Measurements from ENCODE around the gene SLCO4A1.

SLCO4A1 gene

DNA sequence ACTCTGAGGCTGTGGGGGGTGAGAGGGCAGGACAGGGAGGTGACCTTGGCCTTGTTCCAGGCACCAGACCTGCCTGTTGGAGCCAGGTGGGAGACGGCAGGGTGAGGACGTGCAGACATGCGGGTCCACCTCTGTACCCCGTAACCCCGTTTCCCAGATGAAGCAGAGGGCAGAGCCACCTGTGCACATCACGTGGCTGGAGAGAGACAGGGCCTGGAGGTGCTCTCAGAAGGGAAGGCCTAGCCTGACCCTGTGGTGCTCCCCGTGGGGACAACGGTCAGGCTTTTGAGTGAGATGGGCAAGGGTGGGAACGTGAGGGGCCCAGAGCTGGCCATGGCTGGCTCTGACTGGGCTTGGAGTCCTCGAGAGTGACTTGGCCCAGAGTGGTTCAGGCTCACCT is 72.9 kb downstream of the SLCO4A1 start:
- no peak overlapping the region for H3K4me3 ChIP-seq (replicated peaks in 1 of 2; ENCODE audit: low read depth in 2 of 2, low read length in 2 of 2)
- no peak for TF ChIP-seq CTCF (IDR thresholded peaks at IDR 0.05; ENCODE audit: low read depth, low read length)

DNA sequence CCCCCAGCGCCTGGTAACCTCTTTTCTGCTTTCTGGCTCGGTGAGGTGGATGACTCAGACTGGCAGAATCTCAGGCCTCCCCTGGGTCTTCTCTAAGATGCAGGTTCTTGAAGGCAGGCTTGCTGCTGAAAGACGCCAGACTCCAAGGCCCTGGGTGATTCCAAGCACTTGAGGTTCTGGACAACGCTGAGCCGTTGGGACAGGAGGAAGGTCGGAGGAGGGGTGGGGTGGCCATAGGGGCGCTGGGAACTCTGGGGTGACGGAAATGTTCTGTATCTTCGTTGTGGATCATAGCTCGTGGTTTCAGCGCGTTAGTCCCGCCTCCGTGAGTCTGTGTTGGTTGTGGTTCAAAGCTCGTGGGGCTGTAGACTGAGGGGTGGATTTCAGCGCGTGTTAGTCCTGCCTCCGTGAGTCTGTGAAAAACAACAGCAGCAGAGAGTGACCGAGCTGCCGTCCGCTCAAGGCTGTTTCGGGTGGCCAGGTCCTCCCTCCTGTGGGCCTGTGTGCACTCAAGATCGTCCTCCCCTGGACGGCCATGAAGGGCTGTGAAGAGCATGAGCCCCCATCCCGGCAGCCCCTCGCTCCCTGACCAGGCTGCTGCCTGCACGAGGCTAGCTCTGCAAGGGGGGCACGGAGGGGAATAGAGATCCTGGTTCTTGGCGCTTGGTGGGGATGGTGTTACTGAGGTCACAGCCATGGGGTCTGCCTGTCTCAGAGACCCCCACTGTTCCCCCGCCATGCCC is 74.1 kb downstream of the SLCO4A1 start:
- DNase-seq (ENCODE audit: low read depth in 2 of 2): peak; percentile 15 to 28
- no peak overlapping the region for H3K4me3 ChIP-seq (replicated peaks in 1 of 2; ENCODE audit: low read depth in 2 of 2, low read length in 2 of 2)
- no peak for TF ChIP-seq CTCF (IDR thresholded peaks at IDR 0.05; ENCODE audit: low read depth, low read length)

More for the DNA sequence above, 72.9 kb downstream of the SLCO4A1 start:
- DNase-seq (ENCODE audit: low read depth in 2 of 2): no peak

- TF ChIP-seq CTCF (IDR thresholded peaks at IDR 0.05; ENCODE audit: low read depth, low read length): no peak
- no peak for DNase-seq (ENCODE audit: low read depth in 2 of 2)
- no peak overlapping the region for H3K4me3 ChIP-seq (replicated peaks in 1 of 2; ENCODE audit: low read depth in 2 of 2, low read length in 2 of 2)
These were observed 74.6 kb downstream of the SLCO4A1 start for GRCh38 chr20:62716941-62717310.

GRCh38 chr20:62717933-62718332 is 75.6 kb downstream of the SLCO4A1 start:
- DNase-seq (ENCODE audit: low read depth in 2 of 2): no peak
- no peak overlapping the region for H3K4me3 ChIP-seq (replicated peaks in 1 of 2; ENCODE audit: low read depth in 2 of 2, low read length in 2 of 2)
- no peak for TF ChIP-seq CTCF (IDR thresholded peaks at IDR 0.05; ENCODE audit: low read depth, low read length)

DNA sequence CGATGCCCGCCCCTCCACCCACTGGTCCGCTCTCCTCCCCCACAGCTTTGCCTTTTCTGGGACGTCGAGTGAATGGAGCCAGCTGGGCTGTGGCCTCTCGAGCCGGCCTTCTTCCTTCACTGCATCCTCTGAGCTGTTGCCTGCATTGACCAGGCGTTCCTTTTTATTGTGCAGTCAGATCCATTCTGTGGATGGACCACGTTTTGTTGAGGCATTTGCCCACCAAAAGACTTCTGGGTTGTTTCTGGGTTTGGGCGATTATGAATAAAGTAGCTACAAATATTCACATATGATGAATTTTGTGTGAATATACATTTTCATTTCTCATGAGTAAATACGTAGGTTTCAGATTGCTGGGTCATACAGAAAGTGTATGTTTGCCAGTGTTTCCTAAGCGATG is 76.2 kb downstream of the SLCO4A1 start:
- no peak for DNase-seq (ENCODE audit: low read depth in 2 of 2)
- no peak overlapping the region for H3K4me3 ChIP-seq (replicated peaks in 1 of 2; ENCODE audit: low read depth in 2 of 2, low read length in 2 of 2)
- TF ChIP-seq CTCF (IDR thresholded peaks at IDR 0.05; ENCODE audit: low read depth, low read length): no peak

GRCh38 chr20:62719250-62719935 is 77.1 kb downstream of the SLCO4A1 start:
- TF ChIP-seq CTCF (IDR thresholded peaks at IDR 0.05; ENCODE audit: low read depth, low read length): no peak
- H3K4me3 ChIP-seq (replicated peaks in 1 of 2; ENCODE audit: low read depth in 2 of 2, low read length in 2 of 2): no peak overlapping the region
- no peak for DNase-seq (ENCODE audit: low read depth in 2 of 2)

Data from cardiac fibroblast (primary cell).